Caco-2 (cell line): Measurements from ENCODE around the gene MDP1. TPM values are rescaled to one million over a fixed set of nuclear protein-coding genes. Genes with fewer than 3 reads are reported as not detected.

ENCODE experiments used
- BruUV-seq: library from RNA; stranded (reverse); fragments of 400-500 nt; replicated peaks from 2 replicates; lab custom pipeline; 2021; lab: Mats Ljungman, UMichigan
- CTCF ChIA-PET: fragments of 300-600 bp; sonication (Branson Sonifier 250); formaldehyde crosslinking; loops from one replicate; lab custom pipeline; 2022; ENCODE audit warnings: antibody characterized with exemption; lab: Charles Lee
- POLR2A ChIA-PET: fragments of 300-600 bp; sonication (Branson Sonifier 250); formaldehyde crosslinking; loops from one replicate; lab custom pipeline; 2022; ENCODE audit warnings: antibody characterized with exemption; lab: Charles Lee
- DNase-seq, 2 experiments: peaks; one replicate each; pipeline versions ENCODE4 v3.0.0 to v3.0.0-alpha.2; 2020 to 2022
- H3K27me3 ChIP-seq: replicated peaks from 2 replicates; pipeline ENCODE4 v1.6.0; 2011; ENCODE audit warnings: low read length; ENCODE audit not compliant: control insufficient read depth, insufficient read depth
- H3K36me3 ChIP-seq: 2 replicates; pipeline ENCODE4 v1.5.1; 2011; ENCODE audit warnings: low read length; ENCODE audit not compliant: control insufficient read depth, insufficient read depth
- H3K4me1 ChIP-seq: fragments of 250-450 bp; sonication (Bioruptor Pico); 2 replicates; pipeline ENCODE4 v1.5.1; 2020; ENCODE audit warnings: mild to moderate bottlenecking
- H3K4me3 ChIP-seq: 2 replicates; pipeline ENCODE4 v1.5.1; 2011; ENCODE audit warnings: low read depth, mild to moderate bottlenecking, control low read depth, low read length
- H3K9me3 ChIP-seq: fragments of 250-450 bp; sonication (Bioruptor Pico); 2 replicates; pipeline ENCODE4 v1.5.1; 2020; ENCODE audit warnings: mild to moderate bottlenecking, moderate library complexity
- H3K27ac Mint-ChIP-seq: one replicate; pipeline ENCODE4 v1.8.0; 2022; ENCODE audit warnings: mixed read lengths; ENCODE audit not compliant: unreplicated experiment
- H3K27me3 Mint-ChIP-seq: one replicate; pipeline ENCODE4 v1.8.0; 2022; ENCODE audit warnings: mixed read lengths; ENCODE audit not compliant: insufficient read depth, unreplicated experiment
- H3K36me3 Mint-ChIP-seq: one replicate; pipeline ENCODE4 v1.8.0; 2022; ENCODE audit warnings: mild to moderate bottlenecking, mixed read lengths; ENCODE audit not compliant: insufficient read depth, unreplicated experiment
- H3K4me1 Mint-ChIP-seq: one replicate; pipeline ENCODE4 v1.8.0; 2022; ENCODE audit warnings: low read depth, mixed read lengths; ENCODE audit not compliant: unreplicated experiment
- H3K4me3 Mint-ChIP-seq: one replicate; pipeline ENCODE4 v1.8.0; 2022; ENCODE audit warnings: mild to moderate bottlenecking, moderate library complexity, mixed read lengths; ENCODE audit not compliant: unreplicated experiment
- H3K9me3 Mint-ChIP-seq: one replicate; pipeline ENCODE4 v1.8.0; 2022; ENCODE audit warnings: mixed read lengths; ENCODE audit not compliant: unreplicated experiment
- CTCF ChIP-seq, 2 experiments: fragments of 200-600 bp in 1 of 2; IDR thresholded peaks; 1 replicate in 1 of 2; 2 replicates in 1 of 2; pipeline versions ENCODE4 v1.5.1 to v1.8.0; 2011 to 2022; ENCODE audit warnings: antibody characterized with exemption in 1 of 2, control low read depth in 1 of 2, inconsistent platforms in 1 of 2, low read depth in 1 of 2, low read length in 1 of 2, mild to moderate bottlenecking in 1 of 2, moderate library complexity in 1 of 2; ENCODE audit not compliant: insufficient read depth in 1 of 2, severe bottlenecking in 1 of 2, unreplicated experiment in 1 of 2
- intact Hi-C: fragments of 100-400 bp; cut with micrococcal nuclease; formaldehyde crosslinking; loops from one replicate; pipeline ENCODE4 v1.10.0; 2022; ENCODE audit not compliant: unreplicated experiment
- total RNA-seq: library from RNA; stranded (reverse); gene quantifications from 2 replicates; pipeline ENCODE4 v1.2.3, GENCODE V29; 2022

The MDP1 gene
- total RNA-seq, 1 experiment from 2014 or later, result 20.5 TPM

- peaks cover 55% of the 10 kb centered on the region for H3K36me3 Mint-ChIP-seq
- POLR2A ChIA-PET, result interaction anchor here (1.3 kb wide), 1 partner anchor 48 kb away, joined by 14 read pairs; the partner anchor contains the start of genes PSME2 and RNF31
- intact Hi-C loops, result loop anchor here (1.0 kb wide), 2 partner anchors 18 to 34 kb away; partner anchors contain the start of genes CHMP4A and IRF9
These were observed 21.0 kb downstream of the MDP1 start for GRCh38 chr14:24194873-24195185.

GRCh38 chr14:24194186-24194872 lies 21.5 kb downstream of the MDP1 start:
- H3K36me3 Mint-ChIP-seq, result peaks cover 50% of the 10 kb centered on the region
- Histone ChIP-seq H3K27me3 (no peaks in the 10 kb centered on the region), H3K4me3 (peak overlapping the region; percentile 95), H3K9me3 (no peaks in the 10 kb centered on the region), H3K4me1 (0 out of 2 replicates have a peak, but pooled peaks cover 9% of the 10 kb centered on the region), H3K36me3 (no peaks in the 10 kb centered on the region)
- H3K4me3 Mint-ChIP-seq, result peak overlapping the region; percentile 84
- H3K4me1 Mint-ChIP-seq, result peaks cover 13% of the 10 kb centered on the region
- intact Hi-C loops, result no loop called here
- ChIA-PET POLR2A (no interaction called here), CTCF (interaction anchor here (1.0 kb wide), 1 partner anchor 48 kb away, joined by 3 read pairs; the partner anchor contains the start of gene PSME2)
- no peaks in the 10 kb centered on the region for H3K27me3 Mint-ChIP-seq
- no peaks in the 10 kb centered on the region for H3K9me3 Mint-ChIP-seq
- no TSS peak for BruUV-seq
- no peak for TF ChIP-seq CTCF (IDR thresholded peaks at IDR 0.05; ENCODE audit: insufficient read depth in 1 of 2, low read depth in 1 of 2, low read length in 1 of 2, severe bottlenecking in 1 of 2, unreplicated experiment in 1 of 2)
- peak overlapping the region; percentile 88 for H3K27ac Mint-ChIP-seq
- DNase-seq, result no peak

More at GRCh38 chr14:24194873-24195185, 21.0 kb downstream of the MDP1 start:
- Histone ChIP-seq H3K9me3 (no peaks in the 10 kb centered on the region), H3K27me3 (no peaks in the 10 kb centered on the region), H3K36me3 (no peaks in the 10 kb centered on the region), H3K4me3 (peak overlapping the region; percentile 95), H3K4me1 (0 out of 2 replicates have a peak, but pooled peaks cover 9% of the 10 kb centered on the region)
- CTCF ChIA-PET, result interaction anchor here (1.0 kb wide), 1 partner anchor 48 kb away, joined by 3 read pairs; the partner anchor contains the start of gene PSME2
- Mint-ChIP-seq H3K4me1 (peaks cover 11% of the 10 kb centered on the region), H3K4me3 (peak overlapping the region; percentile 84), H3K27ac (peak overlapping the region; percentile 88), H3K9me3 (no peaks in the 10 kb centered on the region), H3K27me3 (no peaks in the 10 kb centered on the region)
- DNase-seq, result no peak
- BruUV-seq, result TSS peak; percentile 36
- no peak for TF ChIP-seq CTCF (IDR thresholded peaks at IDR 0.05; ENCODE audit: insufficient read depth in 1 of 2, low read depth in 1 of 2, low read length in 1 of 2, severe bottlenecking in 1 of 2, unreplicated experiment in 1 of 2)

GRCh38 chr14:24192933-24193332 lies 22.9 kb downstream of the MDP1 start:
- Histone ChIP-seq H3K36me3 (no peaks in the 10 kb centered on the region), H3K4me1 (0 out of 2 replicates have a peak, but pooled peaks cover 9% of the 10 kb centered on the region), H3K4me3 (no peak overlapping the region), H3K9me3 (no peaks in the 10 kb centered on the region), H3K27me3 (no peaks in the 10 kb centered on the region)
- Mint-ChIP-seq H3K36me3 (peaks cover 51% of the 10 kb centered on the region), H3K27me3 (no peaks in the 10 kb centered on the region), H3K4me3 (no peak overlapping the region), H3K9me3 (no peaks in the 10 kb centered on the region), H3K27ac (no peak overlapping the region), H3K4me1 (peaks cover 7% of the 10 kb centered on the region)
- TF ChIP-seq CTCF (IDR thresholded peaks at IDR 0.05; ENCODE audit: insufficient read depth in 1 of 2, low read depth in 1 of 2, low read length in 1 of 2, severe bottlenecking in 1 of 2, unreplicated experiment in 1 of 2), result no peak
- intact Hi-C loops, result no loop called here
- POLR2A ChIA-PET, result no interaction called here
- CTCF ChIA-PET, result no interaction called here
- no peak for DNase-seq
- no TSS peak for BruUV-seq
